Endothelial cell (in vitro differentiated cells): ENCODE data around the gene DAGLA. TPM values are rescaled to one million over a fixed set of nuclear protein-coding genes. Genes with fewer than 3 reads are reported as not detected.

Experiments used
- DNase-seq: peaks from one replicate; pipeline ENCODE4 v3.0.0; 2021; ENCODE audit warnings: low spot score
- H3K27ac Mint-ChIP-seq: one replicate; pipeline ENCODE4 v1.8.0; 2021; ENCODE audit warnings: mixed read lengths, inconsistent platforms; ENCODE audit not compliant: unreplicated experiment
- H3K27me3 Mint-ChIP-seq: one replicate; pipeline ENCODE4 v1.8.0; 2021; ENCODE audit warnings: mild to moderate bottlenecking, moderate library complexity, mixed read lengths, inconsistent platforms; ENCODE audit not compliant: unreplicated experiment
- H3K36me3 Mint-ChIP-seq: one replicate; pipeline ENCODE4 v1.8.0; 2021; ENCODE audit warnings: mild to moderate bottlenecking, low read depth, mixed read lengths, inconsistent platforms; ENCODE audit not compliant: unreplicated experiment
- H3K4me1 Mint-ChIP-seq: one replicate; pipeline ENCODE4 v1.8.0; 2021; ENCODE audit warnings: mild to moderate bottlenecking, mixed read lengths, inconsistent platforms; ENCODE audit not compliant: unreplicated experiment
- H3K4me3 Mint-ChIP-seq: one replicate; pipeline ENCODE4 v1.8.0; 2021; ENCODE audit warnings: mild to moderate bottlenecking, mixed read lengths, inconsistent platforms; ENCODE audit not compliant: unreplicated experiment
- H3K9me3 Mint-ChIP-seq: one replicate; pipeline ENCODE4 v1.8.0; 2021; ENCODE audit warnings: mixed read lengths, inconsistent platforms; ENCODE audit not compliant: unreplicated experiment
- CTCF ChIP-seq: fragments of 200-600 bp; sonication (generic); IDR thresholded peaks from one replicate; pipeline ENCODE4 v1.5.0; 2021; ENCODE audit warnings: antibody characterized with exemption; ENCODE audit not compliant: unreplicated experiment
- total RNA-seq: library from RNA; stranded (reverse); fragmentation: NEBNext Ultra II Directional; extraction: Animal tissue kit (Norgen Biotek cat#: 25700); gene quantifications from one replicate; pipeline ENCODE4 v1.2.1, GENCODE V29; 2021; ENCODE audit not compliant: unreplicated experiment

Gene DAGLA
- total RNA-seq, 1 donor from 2014 or later = 3.2 TPM

GRCh38 chr11:61778920-61779650 lies 98.9 kb downstream of the DAGLA start:
- Mint-ChIP-seq H3K36me3 (no peaks in the 10 kb centered on the region), H3K27ac (peak overlapping the region; percentile 22), H3K9me3 (no peaks in the 10 kb centered on the region), H3K4me3 (no peak overlapping the region), H3K4me1 (no peaks in the 10 kb centered on the region), H3K27me3 (peaks cover 8% of the 10 kb centered on the region)
- no peak for TF ChIP-seq CTCF
- DNase-seq = no peak

- Mint-ChIP-seq H3K4me3 (no peak overlapping the region), H3K27me3 (peaks cover 7% of the 10 kb centered on the region), H3K36me3 (peaks cover 3% of the 10 kb centered on the region), H3K27ac (no peak overlapping the region), H3K4me1 (no peaks in the 10 kb centered on the region), H3K9me3 (no peaks in the 10 kb centered on the region)
- no peak for TF ChIP-seq CTCF
- DNase-seq = no peak
These were observed 99.7 kb downstream of the DAGLA start for GRCh38 chr11:61779666-61780525.

- no peak overlapping the region for H3K27ac Mint-ChIP-seq
- H3K4me1 Mint-ChIP-seq = no peaks in the 10 kb centered on the region
- TF ChIP-seq CTCF = no peak
- no peak overlapping the region for H3K4me3 Mint-ChIP-seq
- no peak for DNase-seq
- H3K27me3 Mint-ChIP-seq = peaks cover 7% of the 10 kb centered on the region
- H3K9me3 Mint-ChIP-seq = no peaks in the 10 kb centered on the region
- H3K36me3 Mint-ChIP-seq = peaks cover 7% of the 10 kb centered on the region
These were observed 100.5 kb downstream of the DAGLA start for GRCh38 chr11:61780581-61781162.

- H3K4me1 Mint-ChIP-seq = no peaks in the 10 kb centered on the region
- no peak overlapping the region for H3K4me3 Mint-ChIP-seq
- peaks cover 7% of the 10 kb centered on the region for H3K36me3 Mint-ChIP-seq
- DNase-seq = no peak
- H3K9me3 Mint-ChIP-seq = no peaks in the 10 kb centered on the region
- peaks cover 5% of the 10 kb centered on the region for H3K27me3 Mint-ChIP-seq
- H3K27ac Mint-ChIP-seq = no peak overlapping the region
- TF ChIP-seq CTCF = no peak
These were observed 101.4 kb downstream of the DAGLA start for GRCh38 chr11:61781585-61781984.

GRCh38 chr11:61782299-61782698 lies 102.1 kb downstream of the DAGLA start:
- Mint-ChIP-seq H3K27ac (no peak overlapping the region), H3K4me1 (no peaks in the 10 kb centered on the region), H3K36me3 (peaks cover 7% of the 10 kb centered on the region), H3K27me3 (peaks cover 5% of the 10 kb centered on the region), H3K4me3 (no peak overlapping the region), H3K9me3 (no peaks in the 10 kb centered on the region)
- DNase-seq = no peak
- TF ChIP-seq CTCF = no peak
